Activated naive CD8-positive, alpha-beta T cell (primary cell): ENCODE results near the gene SMIM11.
"Not testable (repeated sequence)": the region's sequence is repeated elsewhere in the genome, so short reads cannot be mapped to it uniquely, and the experiment has no call there.

Experiments used
- H3K27ac Mint-ChIP-seq: one replicate; pipeline ENCODE4 v1.8.0; 2021; ENCODE audit warnings: mixed read lengths
- H3K27me3 Mint-ChIP-seq: one replicate; pipeline ENCODE4 v1.8.0; 2021; ENCODE audit warnings: mixed read lengths
- H3K36me3 Mint-ChIP-seq: one replicate; pipeline ENCODE4 v1.8.0; 2021; ENCODE audit warnings: mixed read lengths
- H3K4me1 Mint-ChIP-seq: one replicate; pipeline ENCODE4 v1.8.0; 2021; ENCODE audit warnings: low read depth, mixed read lengths
- H3K4me3 Mint-ChIP-seq: one replicate; pipeline ENCODE4 v1.8.0; 2021; ENCODE audit warnings: mild to moderate bottlenecking, mixed read lengths
- H3K9me3 Mint-ChIP-seq: one replicate; pipeline ENCODE4 v1.8.0; 2021; ENCODE audit warnings: low read depth, mixed read lengths

Gene SMIM11

DNA sequence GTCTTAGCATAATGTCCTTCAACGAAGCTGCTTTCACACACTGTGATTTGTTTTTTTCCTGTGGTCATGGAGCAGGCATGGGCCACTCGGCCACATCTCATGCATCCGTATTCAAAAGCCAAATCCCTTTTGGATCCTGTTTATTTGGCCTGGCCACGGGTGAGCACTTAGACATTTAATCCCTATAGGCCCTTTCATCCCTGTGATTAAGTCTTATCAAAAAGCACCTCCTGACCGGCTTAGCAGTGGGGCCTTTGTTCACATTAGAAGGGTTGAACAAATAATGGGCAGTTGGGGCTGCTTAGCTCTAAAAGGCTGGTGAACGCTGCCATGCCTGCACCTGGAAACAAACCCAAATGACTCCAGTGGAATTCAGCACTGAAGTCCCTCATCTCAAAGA lies 9.5 kb upstream of the SMIM11 start:
- H3K27ac Mint-ChIP-seq, result no peak overlapping the region
- no peaks in the 10 kb centered on the region for H3K36me3 Mint-ChIP-seq
- H3K4me1 Mint-ChIP-seq, result peaks cover 6% of the 10 kb centered on the region
- peaks cover 3% of the 10 kb centered on the region for H3K27me3 Mint-ChIP-seq
- H3K4me3 Mint-ChIP-seq, result no peak overlapping the region
- no peaks in the 10 kb centered on the region for H3K9me3 Mint-ChIP-seq

DNA sequence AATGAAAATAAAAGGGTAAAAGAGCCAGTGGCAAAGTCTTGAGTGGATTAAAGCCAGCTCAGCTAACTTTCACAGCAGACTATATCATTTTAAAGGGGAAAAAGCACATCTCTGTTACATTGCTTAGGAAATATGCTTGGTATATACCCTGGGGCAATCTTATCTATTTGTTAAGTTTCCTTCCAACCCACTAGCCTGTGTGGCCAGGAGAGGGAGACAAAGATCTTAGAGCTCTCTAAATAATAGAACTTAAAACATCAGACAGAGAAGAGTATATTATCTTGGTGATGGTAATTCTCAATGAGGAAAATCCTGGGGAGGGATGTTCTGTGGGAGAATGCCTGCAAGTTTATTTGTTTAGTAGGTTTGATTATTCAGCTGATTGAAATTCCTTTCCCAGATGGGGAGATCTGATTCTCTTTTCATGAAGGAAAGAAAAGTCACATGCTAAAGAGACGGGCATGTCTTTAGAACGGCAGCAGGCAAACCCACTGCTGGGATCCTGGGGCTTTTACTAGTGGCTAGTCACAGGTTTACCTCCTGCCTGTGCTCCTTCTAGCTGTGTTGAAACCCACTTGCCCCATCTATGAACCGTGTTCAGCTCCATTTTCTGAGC lies 7.9 kb upstream of the SMIM11 start:
- no peak overlapping the region for H3K27ac Mint-ChIP-seq
- H3K36me3 Mint-ChIP-seq, result no peaks in the 10 kb centered on the region
- H3K9me3 Mint-ChIP-seq, result no peaks in the 10 kb centered on the region
- H3K27me3 Mint-ChIP-seq, result no peaks in the 10 kb centered on the region
- H3K4me3 Mint-ChIP-seq, result no peak overlapping the region
- H3K4me1 Mint-ChIP-seq, result no peaks in the 10 kb centered on the region

DNA sequence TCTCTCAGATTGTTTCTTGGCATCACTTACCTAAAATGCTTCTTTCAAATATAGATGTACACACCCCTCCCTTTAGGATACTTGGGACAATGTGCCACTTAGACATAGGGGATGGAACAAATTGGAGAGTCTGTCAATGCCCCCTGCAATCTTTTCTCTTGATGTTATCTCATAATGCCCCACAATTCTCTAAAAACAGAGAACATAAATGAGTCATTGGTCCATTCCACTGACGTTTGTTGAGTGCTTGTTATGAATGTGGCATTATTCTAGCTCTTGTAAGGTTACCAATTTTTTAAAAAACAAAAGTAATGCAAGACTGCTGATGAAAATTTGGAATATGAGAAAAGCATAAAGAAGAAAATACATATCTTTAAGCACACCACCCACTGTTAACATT lies 5.6 kb upstream of the SMIM11 start:
- Mint-ChIP-seq H3K4me3 (no peak overlapping the region), H3K27ac (no peak overlapping the region), H3K27me3 (no peaks in the 10 kb centered on the region), H3K36me3 (no peaks in the 10 kb centered on the region), H3K9me3 (no peaks in the 10 kb centered on the region), H3K4me1 (no peaks in the 10 kb centered on the region)

DNA sequence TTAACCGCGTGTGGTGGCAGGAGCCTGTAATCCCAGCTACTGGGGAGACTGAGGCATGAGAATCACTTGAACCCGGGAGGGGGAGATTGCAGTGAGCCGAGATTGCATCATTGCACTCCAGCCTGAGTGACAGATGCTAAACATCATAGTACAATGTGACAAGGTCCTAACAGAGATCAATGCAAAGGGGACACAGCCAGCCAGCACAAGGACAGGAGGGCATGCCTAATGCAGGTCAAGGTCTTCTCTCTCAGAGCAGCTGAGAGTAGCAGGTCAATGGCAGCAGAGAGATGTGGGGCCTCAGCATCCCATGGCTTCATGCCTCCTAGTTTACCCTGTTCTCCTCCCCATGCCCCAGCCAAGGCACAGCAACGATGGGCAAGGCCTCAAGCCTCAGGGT lies 3.0 kb upstream of the SMIM11 start:
- H3K36me3 Mint-ChIP-seq, result no peaks in the 10 kb centered on the region
- no peak overlapping the region for H3K4me3 Mint-ChIP-seq
- H3K9me3 Mint-ChIP-seq, result no peaks in the 10 kb centered on the region
- no peaks in the 10 kb centered on the region for H3K4me1 Mint-ChIP-seq
- no peak overlapping the region for H3K27ac Mint-ChIP-seq
- H3K27me3 Mint-ChIP-seq, result no peaks in the 10 kb centered on the region

DNA sequence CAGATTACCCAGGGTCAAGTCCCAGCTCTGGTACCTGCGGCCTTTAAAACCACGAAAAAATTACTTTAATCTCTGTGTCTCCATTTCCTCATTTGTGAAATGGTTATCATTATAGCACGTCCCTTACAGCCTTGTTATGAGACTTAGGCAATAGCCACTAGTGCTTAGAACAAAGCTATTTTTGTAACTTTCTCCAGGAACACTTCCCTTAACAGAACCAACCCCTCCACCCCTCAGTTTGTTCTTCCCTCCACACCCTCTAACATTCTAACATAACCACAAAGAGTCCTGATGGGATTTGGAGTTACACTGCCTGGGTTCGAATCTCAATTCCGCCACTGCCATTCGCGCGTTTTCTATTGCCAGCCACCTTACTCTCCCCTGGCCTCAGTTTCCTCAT lies 845 bp upstream of the SMIM11 start:
- not testable (repeated sequence) for H3K27ac Mint-ChIP-seq, H3K4me1 Mint-ChIP-seq, H3K27me3 Mint-ChIP-seq, H3K4me3 Mint-ChIP-seq, H3K9me3 Mint-ChIP-seq, H3K36me3 Mint-ChIP-seq

DNA sequence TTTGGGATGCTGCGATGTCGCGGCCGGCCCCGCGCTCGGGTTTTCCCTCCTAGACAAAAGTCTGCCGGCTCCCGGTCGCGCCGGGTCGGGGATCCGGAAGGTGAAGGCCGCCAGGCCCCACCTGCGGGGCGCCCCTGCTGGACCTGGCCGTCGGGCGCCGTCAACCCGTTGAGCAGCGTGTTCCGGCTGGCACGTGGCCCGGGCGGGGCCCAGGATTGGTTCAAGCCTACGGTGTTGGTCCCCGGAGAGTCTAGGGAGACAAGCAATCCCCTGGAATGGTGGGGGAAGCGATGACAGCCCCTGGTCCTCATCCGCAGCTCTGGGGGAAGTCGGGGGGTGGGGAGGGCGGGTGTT lies 289 bp downstream of the SMIM11 start:
- not testable (repeated sequence) for H3K4me3 Mint-ChIP-seq, H3K36me3 Mint-ChIP-seq, H3K27me3 Mint-ChIP-seq, H3K27ac Mint-ChIP-seq, H3K9me3 Mint-ChIP-seq, H3K4me1 Mint-ChIP-seq

DNA sequence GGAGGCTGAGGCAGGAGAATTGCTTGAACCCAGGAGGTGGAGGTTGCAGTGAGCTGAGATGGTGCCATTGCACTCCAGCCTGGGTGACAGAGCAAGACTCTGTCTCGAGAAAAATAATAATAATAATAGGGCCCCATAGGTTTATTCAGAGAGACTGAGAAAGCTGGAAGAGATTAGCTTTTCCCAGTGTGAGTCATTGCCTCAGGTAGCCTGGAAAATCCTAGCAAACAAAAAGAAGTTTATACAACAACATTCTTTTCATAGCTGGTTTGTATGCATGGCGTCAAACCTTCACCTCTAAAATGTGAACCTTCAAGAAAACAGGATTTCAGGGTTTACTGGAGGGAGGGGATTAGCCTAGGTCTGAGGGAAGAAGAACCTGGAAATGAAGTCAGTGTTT lies 7.8 kb downstream of the SMIM11 start:
- H3K27me3 Mint-ChIP-seq, result not testable (repeated sequence)

DNA sequence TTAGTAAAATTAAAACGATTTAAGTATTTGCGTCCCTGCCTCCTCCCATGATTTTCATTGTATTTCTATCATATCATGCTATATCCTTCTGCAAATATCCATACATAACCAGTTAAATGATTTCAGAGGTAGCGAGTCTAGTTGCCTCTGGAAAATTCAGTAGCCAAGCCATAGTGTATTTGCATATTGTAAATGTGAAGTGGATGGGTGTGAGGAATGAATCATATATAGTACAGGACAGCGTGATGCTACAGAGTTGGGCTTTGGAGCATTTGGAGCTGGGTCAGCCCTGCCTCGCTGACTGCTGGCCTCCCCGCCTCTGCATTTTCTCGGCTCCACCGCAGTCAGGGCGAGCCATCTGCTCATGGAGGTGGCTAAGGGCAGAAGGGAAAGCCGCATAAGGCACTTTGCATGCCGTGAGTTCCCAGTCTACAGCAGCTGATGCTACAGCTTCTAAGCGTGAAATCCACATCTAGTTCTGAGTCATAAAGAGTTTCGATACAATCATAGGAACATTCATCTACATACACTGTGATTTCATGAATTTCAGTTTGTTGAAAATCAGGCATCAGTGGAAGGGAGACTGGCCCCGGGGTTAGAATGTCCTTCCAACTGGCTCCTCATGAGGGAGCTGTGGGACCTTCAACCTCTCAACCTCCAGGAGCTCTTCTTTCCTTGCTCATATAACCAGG lies 8.6 kb downstream of the SMIM11 start:
- H3K27me3 Mint-ChIP-seq, result not testable (repeated sequence)

More for the DNA sequence above, 7.8 kb downstream of the SMIM11 start:
- H3K4me3 Mint-ChIP-seq, H3K9me3 Mint-ChIP-seq, H3K27ac Mint-ChIP-seq, H3K36me3 Mint-ChIP-seq, H3K4me1 Mint-ChIP-seq: not testable (repeated sequence)

DNA sequence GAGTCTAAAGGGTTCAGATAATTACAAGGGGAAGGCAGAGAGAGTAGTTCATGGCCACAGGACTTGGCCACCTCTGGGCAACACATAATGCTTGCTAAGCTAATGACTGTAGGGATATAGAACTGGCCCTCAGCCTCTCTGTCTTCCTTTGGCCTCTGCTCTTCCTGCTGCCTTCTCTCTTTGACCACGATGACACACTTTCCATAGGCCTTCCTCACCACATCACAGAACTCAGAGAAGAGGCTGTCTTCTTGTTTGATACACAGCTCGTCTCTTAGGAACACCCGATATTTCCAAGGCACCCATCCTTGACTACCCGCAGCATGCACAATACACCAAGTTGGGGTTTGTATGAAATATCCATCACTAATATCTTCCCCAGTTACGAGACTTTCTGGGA lies 25.2 kb downstream of the SMIM11 start:
- H3K9me3 Mint-ChIP-seq, H3K27me3 Mint-ChIP-seq, H3K36me3 Mint-ChIP-seq, H3K4me3 Mint-ChIP-seq, H3K4me1 Mint-ChIP-seq, H3K27ac Mint-ChIP-seq: not testable (repeated sequence)

More for the DNA sequence above, 8.6 kb downstream of the SMIM11 start:
- H3K36me3 Mint-ChIP-seq, H3K4me3 Mint-ChIP-seq, H3K4me1 Mint-ChIP-seq, H3K27ac Mint-ChIP-seq, H3K9me3 Mint-ChIP-seq: not testable (repeated sequence)

DNA sequence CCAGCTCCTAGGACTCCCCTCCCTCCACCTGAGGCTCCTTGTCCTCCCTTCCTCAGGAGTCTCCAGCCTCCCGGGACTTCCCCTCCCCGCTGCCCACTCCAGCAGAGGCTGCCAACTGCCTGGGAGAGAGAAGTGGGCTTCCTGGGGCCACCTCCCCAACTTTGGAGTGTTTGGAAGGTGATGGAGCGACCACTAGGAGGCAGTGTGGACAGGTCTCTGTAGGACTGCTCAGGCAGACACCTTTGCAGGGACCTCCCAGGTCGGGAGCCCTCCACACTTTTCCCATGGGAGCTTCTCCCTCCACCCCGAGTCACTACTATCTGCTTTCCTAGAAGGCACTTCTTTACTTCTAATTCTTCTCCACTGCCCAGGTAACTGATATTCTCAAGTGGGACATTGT lies 29.4 kb downstream of the SMIM11 start:
- H3K9me3 Mint-ChIP-seq, H3K36me3 Mint-ChIP-seq, H3K4me1 Mint-ChIP-seq, H3K27me3 Mint-ChIP-seq, H3K4me3 Mint-ChIP-seq, H3K27ac Mint-ChIP-seq: not testable (repeated sequence)

DNA sequence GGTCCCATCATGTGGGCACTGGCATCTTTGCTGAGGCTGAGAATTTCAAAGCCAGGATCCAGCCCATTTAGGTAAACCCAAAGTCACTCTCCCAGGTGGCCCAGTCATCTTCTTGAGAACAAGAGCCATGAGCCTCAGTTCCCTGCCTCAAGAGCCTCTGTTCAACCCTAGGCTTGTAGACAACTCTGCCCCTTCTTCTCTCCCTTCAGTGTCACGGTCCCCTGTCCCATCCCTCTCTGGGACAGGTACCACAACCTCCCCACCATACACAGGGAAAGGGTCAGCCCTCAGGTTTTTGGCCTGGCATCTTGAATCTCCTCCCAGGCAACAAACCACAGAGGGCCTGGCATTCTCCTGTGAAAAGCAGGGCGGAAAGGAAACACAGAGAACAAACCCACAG lies 30.4 kb downstream of the SMIM11 start:
- H3K4me1 Mint-ChIP-seq, H3K27ac Mint-ChIP-seq, H3K27me3 Mint-ChIP-seq, H3K4me3 Mint-ChIP-seq, H3K9me3 Mint-ChIP-seq, H3K36me3 Mint-ChIP-seq: not testable (repeated sequence)

DNA sequence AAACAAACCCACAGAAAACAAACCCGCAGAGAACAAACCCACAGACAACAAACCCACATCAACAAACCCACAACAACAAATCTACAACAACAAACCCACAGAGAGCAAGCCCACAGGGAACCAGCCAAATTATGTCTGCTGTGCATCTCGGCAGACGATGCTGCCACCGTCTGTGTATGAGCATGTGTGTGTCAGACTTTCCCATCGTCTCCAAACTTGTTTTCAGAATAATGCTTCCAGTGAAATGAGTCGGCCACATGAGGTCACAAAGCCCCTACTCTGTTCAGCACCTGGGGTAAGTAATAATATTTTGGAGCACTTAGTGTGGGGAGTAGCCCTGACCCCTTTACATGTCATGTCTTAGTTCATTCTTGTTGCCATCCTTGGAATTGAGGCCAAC lies 30.8 kb downstream of the SMIM11 start:
- H3K9me3 Mint-ChIP-seq, H3K4me1 Mint-ChIP-seq, H3K27me3 Mint-ChIP-seq, H3K27ac Mint-ChIP-seq, H3K36me3 Mint-ChIP-seq, H3K4me3 Mint-ChIP-seq: not testable (repeated sequence)

DNA sequence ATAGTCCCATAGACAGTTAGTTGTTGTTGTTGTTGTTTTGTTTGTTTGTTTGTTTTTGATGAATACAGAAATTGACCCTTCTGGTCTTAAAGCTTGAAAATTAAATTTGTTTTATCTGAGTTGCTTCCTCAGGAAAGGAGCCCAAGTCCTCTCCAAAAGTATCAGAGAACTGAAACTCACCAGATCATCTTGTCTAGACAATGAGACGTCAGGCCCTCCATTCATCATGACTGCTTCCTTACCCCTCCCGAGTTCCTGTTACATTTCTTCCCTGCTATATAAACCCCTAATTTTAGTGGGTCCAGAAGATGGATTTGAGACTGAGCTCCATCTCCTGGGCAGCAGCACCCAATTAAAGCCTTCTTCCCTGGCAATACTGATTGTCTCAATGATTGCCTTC lies 31.4 kb downstream of the SMIM11 start:
- H3K27ac Mint-ChIP-seq, H3K27me3 Mint-ChIP-seq, H3K4me1 Mint-ChIP-seq, H3K9me3 Mint-ChIP-seq, H3K4me3 Mint-ChIP-seq, H3K36me3 Mint-ChIP-seq: not testable (repeated sequence)

DNA sequence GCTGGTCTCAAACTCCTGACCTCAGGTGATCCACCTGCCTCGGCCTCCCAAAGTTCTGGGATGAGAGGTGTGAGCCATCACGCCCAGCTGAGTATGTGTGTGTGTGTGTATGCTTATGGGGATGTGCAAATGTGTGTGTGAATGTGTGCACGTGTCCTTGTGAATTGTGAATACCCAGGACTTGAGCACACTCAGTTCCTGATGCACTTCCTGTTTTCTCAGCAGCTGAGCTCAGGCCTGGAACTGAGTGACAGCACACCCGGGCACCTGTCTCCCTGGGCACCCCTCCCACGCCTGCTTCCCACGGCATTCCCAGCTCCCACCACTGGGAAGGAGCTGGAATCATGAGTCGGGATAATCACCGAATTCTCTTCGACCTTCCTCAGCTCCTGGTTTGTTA lies 32.0 kb downstream of the SMIM11 start:
- not testable (repeated sequence) for H3K27me3 Mint-ChIP-seq, H3K36me3 Mint-ChIP-seq, H3K4me3 Mint-ChIP-seq, H3K27ac Mint-ChIP-seq, H3K9me3 Mint-ChIP-seq, H3K4me1 Mint-ChIP-seq

DNA sequence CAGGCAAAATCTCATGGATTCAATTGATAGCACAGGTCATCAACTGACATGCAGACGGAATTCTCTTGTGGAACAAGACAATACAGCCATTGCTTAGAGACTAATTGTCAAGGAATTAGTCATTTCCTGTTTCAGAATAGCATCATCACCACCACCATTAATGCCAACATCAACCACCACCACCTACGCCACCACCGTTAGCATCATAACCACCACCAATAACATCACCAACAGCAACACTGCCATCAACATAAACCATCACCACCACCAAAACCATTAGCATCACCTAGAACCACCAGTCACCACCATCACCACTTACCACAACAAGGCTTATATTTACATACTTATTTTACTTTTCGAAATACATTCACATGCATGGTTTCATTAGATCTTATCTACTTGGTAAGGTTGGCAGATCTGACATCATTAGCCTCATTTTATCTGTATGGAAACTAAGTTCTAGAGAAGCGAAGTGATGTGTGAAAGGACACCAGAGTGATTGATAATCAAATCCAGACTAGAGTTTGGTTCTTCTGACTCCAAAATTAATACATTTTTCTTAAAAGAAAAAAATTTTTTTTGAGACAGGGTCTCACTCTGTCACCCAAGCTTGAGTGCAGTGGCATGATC lies 42.3 kb downstream of the SMIM11 start:
- not testable (repeated sequence) for H3K4me3 Mint-ChIP-seq, H3K27me3 Mint-ChIP-seq, H3K36me3 Mint-ChIP-seq, H3K27ac Mint-ChIP-seq, H3K9me3 Mint-ChIP-seq, H3K4me1 Mint-ChIP-seq

DNA sequence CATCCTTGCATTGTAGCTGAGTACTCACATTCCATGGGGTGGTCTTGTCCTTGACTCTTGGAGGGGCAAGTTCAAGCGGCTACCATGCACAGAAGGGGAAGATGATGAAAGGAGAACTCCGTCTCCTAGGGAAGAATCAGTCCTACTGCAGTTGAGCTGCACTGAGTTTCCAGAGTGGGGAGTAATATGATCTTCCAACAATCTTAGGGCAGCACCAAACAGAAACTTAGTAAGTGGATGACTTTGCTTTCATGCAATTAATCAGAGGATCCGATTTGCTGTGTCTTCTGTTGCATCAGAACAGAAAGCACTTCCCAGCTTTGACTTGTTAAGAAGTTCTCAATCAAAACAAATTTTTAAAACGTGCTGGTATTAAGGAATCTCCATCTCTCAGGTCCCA lies 48.5 kb downstream of the SMIM11 start, which contains the start of gene SMIM34:
TSS of gene SMIM34 (minus strand) at position 147 of the 400 bp plus-strand sequence. CDS start at position 35, 112 bp downstream.
- not testable (repeated sequence) for H3K27ac Mint-ChIP-seq, H3K9me3 Mint-ChIP-seq, H3K4me3 Mint-ChIP-seq, H3K36me3 Mint-ChIP-seq, H3K4me1 Mint-ChIP-seq, H3K27me3 Mint-ChIP-seq
